Measurements from ENCODE around the gene RGSL1. TPM values are rescaled to one million over a fixed set of nuclear protein-coding genes. Genes with fewer than 3 reads are reported as not detected.
"Not testable (repeated sequence)": the region's sequence is repeated elsewhere in the genome, so short reads cannot be mapped to it uniquely, and the experiment has no call there.

Gene RGSL1
- total RNA-seq, 1 experiment from 2014 or later: not detected

GRCh38 chr1:182507685-182508084, 57.7 kb downstream of the RGSL1 start:
- in situ Hi-C loops (cut with HindIII; ENCODE audit: low pct_unique_long_range_greater_than_20kb, low sequenced_read_pairs): no loop called here
- DNase-seq (ENCODE audit: low read depth): no peak

- in situ Hi-C loops (cut with HindIII; ENCODE audit: low pct_unique_long_range_greater_than_20kb, low sequenced_read_pairs): no loop called here
These were observed 65.6 kb downstream of the RGSL1 start for GRCh38 chr1:182515556-182515955.

GRCh38 chr1:182520736-182521135, 70.8 kb downstream of the RGSL1 start:
- DNase-seq (ENCODE audit: low read depth): no peak
- in situ Hi-C loops (cut with HindIII; ENCODE audit: low pct_unique_long_range_greater_than_20kb, low sequenced_read_pairs): no loop called here

More at GRCh38 chr1:182515556-182515955, 65.6 kb downstream of the RGSL1 start:
- no peak for DNase-seq (ENCODE audit: low read depth)

GRCh38 chr1:182525342-182525741, 75.4 kb downstream of the RGSL1 start:
- in situ Hi-C loops (cut with HindIII; ENCODE audit: low pct_unique_long_range_greater_than_20kb, low sequenced_read_pairs): no loop called here
- no peak for DNase-seq (ENCODE audit: low read depth)

GRCh38 chr1:182527680-182528079, 77.7 kb downstream of the RGSL1 start:
- in situ Hi-C loops (cut with HindIII; ENCODE audit: low pct_unique_long_range_greater_than_20kb, low sequenced_read_pairs): no loop called here
- no peak for DNase-seq (ENCODE audit: low read depth)

GRCh38 chr1:182528206-182528605, 78.3 kb downstream of the RGSL1 start:
- in situ Hi-C loops (cut with HindIII; ENCODE audit: low pct_unique_long_range_greater_than_20kb, low sequenced_read_pairs); DNase-seq (ENCODE audit: low read depth): not testable (repeated sequence)

- DNase-seq (ENCODE audit: low read depth): no peak
- in situ Hi-C loops (cut with HindIII; ENCODE audit: low pct_unique_long_range_greater_than_20kb, low sequenced_read_pairs): no loop called here
These were observed 84.0 kb downstream of the RGSL1 start for GRCh38 chr1:182533896-182534295.

- in situ Hi-C loops (cut with HindIII; ENCODE audit: low pct_unique_long_range_greater_than_20kb, low sequenced_read_pairs): no loop called here
- DNase-seq (ENCODE audit: low read depth): no peak
These were observed 99.4 kb downstream of the RGSL1 start for GRCh38 chr1:182549346-182549745.

GRCh38 chr1:182549811-182550210, 99.9 kb downstream of the RGSL1 start:
- in situ Hi-C loops (cut with HindIII; ENCODE audit: low pct_unique_long_range_greater_than_20kb, low sequenced_read_pairs): no loop called here

GRCh38 chr1:182552527-182552926, 102.6 kb downstream of the RGSL1 start:
- in situ Hi-C loops (cut with HindIII; ENCODE audit: low pct_unique_long_range_greater_than_20kb, low sequenced_read_pairs): no loop called here
- no peak for DNase-seq (ENCODE audit: low read depth)

More at GRCh38 chr1:182549811-182550210, 99.9 kb downstream of the RGSL1 start:
- no peak for DNase-seq (ENCODE audit: low read depth)

GRCh38 chr1:182555493-182555892, 105.5 kb downstream of the RGSL1 start:
- no peak for DNase-seq (ENCODE audit: low read depth)
- in situ Hi-C loops (cut with HindIII; ENCODE audit: low pct_unique_long_range_greater_than_20kb, low sequenced_read_pairs): no loop called here

GRCh38 chr1:182556279-182556678, 106.3 kb downstream of the RGSL1 start:
- no peak for DNase-seq (ENCODE audit: low read depth)
- in situ Hi-C loops (cut with HindIII; ENCODE audit: low pct_unique_long_range_greater_than_20kb, low sequenced_read_pairs): no loop called here

GRCh38 chr1:182560392-182560984, 110.5 kb downstream of the RGSL1 start:
- no peak for DNase-seq (ENCODE audit: low read depth)
- in situ Hi-C loops (cut with HindIII; ENCODE audit: low pct_unique_long_range_greater_than_20kb, low sequenced_read_pairs): no loop called here

GRCh38 chr1:182561456-182561855, 111.5 kb downstream of the RGSL1 start:
- no peak for DNase-seq (ENCODE audit: low read depth)
- in situ Hi-C loops (cut with HindIII; ENCODE audit: low pct_unique_long_range_greater_than_20kb, low sequenced_read_pairs): no loop called here

- no peak for DNase-seq (ENCODE audit: low read depth)
- in situ Hi-C loops (cut with HindIII; ENCODE audit: low pct_unique_long_range_greater_than_20kb, low sequenced_read_pairs): no loop called here
These were observed 113.1 kb downstream of the RGSL1 start for GRCh38 chr1:182563095-182563494.

- no peak for DNase-seq (ENCODE audit: low read depth)
- in situ Hi-C loops (cut with HindIII; ENCODE audit: low pct_unique_long_range_greater_than_20kb, low sequenced_read_pairs): no loop called here
These were observed 114.6 kb downstream of the RGSL1 start for GRCh38 chr1:182564406-182565004.

GRCh38 chr1:182565537-182565936, 115.6 kb downstream of the RGSL1 start:
- in situ Hi-C loops (cut with HindIII; ENCODE audit: low pct_unique_long_range_greater_than_20kb, low sequenced_read_pairs): no loop called here
- DNase-seq (ENCODE audit: low read depth): no peak

GRCh38 chr1:182567629-182568028, 117.7 kb downstream of the RGSL1 start:
- in situ Hi-C loops (cut with HindIII; ENCODE audit: low pct_unique_long_range_greater_than_20kb, low sequenced_read_pairs): no loop called here
- DNase-seq (ENCODE audit: low read depth): no peak

- no peak for DNase-seq (ENCODE audit: low read depth)
- in situ Hi-C loops (cut with HindIII; ENCODE audit: low pct_unique_long_range_greater_than_20kb, low sequenced_read_pairs): no loop called here
These were observed 118.8 kb downstream of the RGSL1 start for GRCh38 chr1:182568647-182569284.

All from Caki2 (cell line).